CD4-positive, alpha-beta T cell (primary cell): ENCODE results near the gene TLR9. TPM values are rescaled to one million over a fixed set of nuclear protein-coding genes. Genes with fewer than 3 reads are reported as not detected.

ENCODE experiments used
- ATAC-seq: fragments of 200-7000 bp; cut with Tn5 transposase; one replicate; pipeline ENCODE4 v1.10.0; 2022; ENCODE audit warnings: mild to moderate bottlenecking; ENCODE audit not compliant: poor library complexity
- CTCF ChIA-PET: fragments of 350-600 bp; sonication (Branson Sonifier 250); formaldehyde crosslinking; loops from one replicate; lab custom pipeline; 2021; ENCODE audit warnings: antibody characterized with exemption, inconsistent platforms; lab: Charles Lee
- POLR2A ChIA-PET: fragments of 350-600 bp; sonication (Branson Sonifier 250); formaldehyde crosslinking; loops from one replicate; lab custom pipeline; 2021; ENCODE audit warnings: antibody characterized with exemption, inconsistent platforms; lab: Charles Lee
- DNase-seq, 14 experiments: peaks; one replicate each; pipeline ENCODE4 v3.0.0-alpha.2; 2013 to 2020; ENCODE audit warnings: mixed read lengths in 2 of 14
- H3K27ac ChIP-seq, 2 donors: one replicate each; pipeline versions ENCODE4 v1.5.1 to v1.7.0; 2013; ENCODE audit warnings: low read length in 2 of 2, low read depth in 1 of 2, mild to moderate bottlenecking in 1 of 2
- H3K27me3 ChIP-seq, 2 experiments: 1 replicate in 1 of 2; 2 replicates in 1 of 2; pipeline versions ENCODE4 v1.6.1 to v1.7.0; 2013; ENCODE audit warnings: low read length in 2 of 2, control low read depth in 1 of 2, mild to moderate bottlenecking in 1 of 2, moderate library complexity in 1 of 2; ENCODE audit not compliant: insufficient read depth in 2 of 2, control insufficient read depth in 1 of 2
- H3K36me3 ChIP-seq: one replicate; pipeline ENCODE4 v1.6.1; 2013; ENCODE audit warnings: low read length, control low read depth; ENCODE audit not compliant: insufficient read depth
- H3K4me1 ChIP-seq: one replicate; pipeline ENCODE4 v1.6.1; 2013; ENCODE audit warnings: low read length, control low read depth; ENCODE audit not compliant: insufficient read depth
- H3K4me3 ChIP-seq: one replicate; pipeline ENCODE4 v1.5.1; 2013; ENCODE audit warnings: mild to moderate bottlenecking, low read length, moderate library complexity
- H3K9me3 ChIP-seq, 2 experiments: 1 replicate in 1 of 2; 2 replicates in 1 of 2; pipeline versions ENCODE4 v1.6.1 to v1.7.0; 2013; ENCODE audit warnings: low read length in 2 of 2, mild to moderate bottlenecking in 2 of 2, control low read depth in 1 of 2, moderate library complexity in 1 of 2; ENCODE audit not compliant: control insufficient read depth in 1 of 2, insufficient read depth in 1 of 2
- H3K27ac Mint-ChIP-seq: one replicate; pipeline ENCODE4 v1.8.0; 2020; ENCODE audit warnings: mixed read lengths
- H3K27me3 Mint-ChIP-seq: one replicate; pipeline ENCODE4 v1.8.0; 2021; ENCODE audit warnings: mixed read lengths
- H3K36me3 Mint-ChIP-seq: one replicate; pipeline ENCODE4 v1.8.0; 2021; ENCODE audit warnings: low read depth, mixed read lengths
- H3K4me1 Mint-ChIP-seq: one replicate; pipeline ENCODE4 v1.8.0; 2021; ENCODE audit warnings: low read depth, mixed read lengths
- H3K4me3 Mint-ChIP-seq: one replicate; pipeline ENCODE4 v1.8.0; 2020; ENCODE audit warnings: mild to moderate bottlenecking, mixed read lengths
- H3K9me3 Mint-ChIP-seq: one replicate; pipeline ENCODE4 v1.8.0; 2020; ENCODE audit warnings: mixed read lengths
- intact Hi-C, 2 experiments: fragments of 100-400 bp; cut with DNase I in 1 of 2; cut with micrococcal nuclease in 1 of 2; formaldehyde crosslinking; loops; one replicate each; pipeline versions ENCODE4 v1.15.1 to v1.9.0; 2023 to 2025; cut with DNase I, micrococcal nuclease
- total RNA-seq, 174 experiments: library from RNA in 2 of 174; stranded (reverse) in 2 of 174; gene quantifications; one replicate each; pipeline ENCODE4 v1.2.3 and lab custom pipeline; 2021 to 2026
- TF ChIP-seq, protein P1 (sequence below): fragments of 200-600 bp; IDR thresholded peaks from one replicate; pipeline ENCODE4 v1.8.0; 2022; ENCODE audit warnings: antibody characterized with exemption, mild to moderate bottlenecking

TLR9 gene
- total RNA-seq, 2 experiments from 2014 or later, result 0.08 to 0.17 TPM

DNA sequence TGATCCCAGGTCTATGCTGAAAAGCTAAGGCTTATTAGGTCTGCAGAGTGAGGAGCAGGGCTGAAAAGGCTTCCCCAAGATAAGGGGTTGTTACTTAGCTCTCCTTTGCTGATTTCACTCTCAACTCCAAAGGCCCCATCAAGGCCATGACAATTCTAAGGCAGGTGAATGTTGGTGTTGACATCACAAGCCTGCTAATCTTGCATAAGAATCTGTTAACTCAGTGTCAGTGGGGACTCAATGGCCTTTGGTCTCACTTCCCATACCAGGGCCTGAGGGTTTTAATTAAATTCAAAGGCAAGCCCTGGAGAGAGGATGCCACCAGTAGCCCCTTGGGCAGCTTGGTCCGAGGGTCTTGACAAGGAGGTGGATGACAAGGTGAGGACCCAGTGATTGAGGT, 36.9 kb downstream of the TLR9 start:
- ATAC-seq (no peak), DNase-seq (no peak)
- Histone ChIP-seq H3K36me3 (no peaks in the 10 kb centered on the region), H3K9me3 (no peaks in the 10 kb centered on the region), H3K27ac (no peak overlapping the region), H3K4me1 (no peaks in the 10 kb centered on the region), H3K4me3 (no peak overlapping the region), H3K27me3 (no peaks in the 10 kb centered on the region)
- H3K27me3 Mint-ChIP-seq, result no peaks in the 10 kb centered on the region
- H3K27ac Mint-ChIP-seq, result no peak overlapping the region
- no peaks in the 10 kb centered on the region for H3K4me1 Mint-ChIP-seq
- H3K36me3 Mint-ChIP-seq, result no peaks in the 10 kb centered on the region
- ChIA-PET CTCF (no interaction called here), POLR2A (no interaction called here)
- H3K9me3 Mint-ChIP-seq, result no peaks in the 10 kb centered on the region
- TF ChIP-seq, protein P1, sequence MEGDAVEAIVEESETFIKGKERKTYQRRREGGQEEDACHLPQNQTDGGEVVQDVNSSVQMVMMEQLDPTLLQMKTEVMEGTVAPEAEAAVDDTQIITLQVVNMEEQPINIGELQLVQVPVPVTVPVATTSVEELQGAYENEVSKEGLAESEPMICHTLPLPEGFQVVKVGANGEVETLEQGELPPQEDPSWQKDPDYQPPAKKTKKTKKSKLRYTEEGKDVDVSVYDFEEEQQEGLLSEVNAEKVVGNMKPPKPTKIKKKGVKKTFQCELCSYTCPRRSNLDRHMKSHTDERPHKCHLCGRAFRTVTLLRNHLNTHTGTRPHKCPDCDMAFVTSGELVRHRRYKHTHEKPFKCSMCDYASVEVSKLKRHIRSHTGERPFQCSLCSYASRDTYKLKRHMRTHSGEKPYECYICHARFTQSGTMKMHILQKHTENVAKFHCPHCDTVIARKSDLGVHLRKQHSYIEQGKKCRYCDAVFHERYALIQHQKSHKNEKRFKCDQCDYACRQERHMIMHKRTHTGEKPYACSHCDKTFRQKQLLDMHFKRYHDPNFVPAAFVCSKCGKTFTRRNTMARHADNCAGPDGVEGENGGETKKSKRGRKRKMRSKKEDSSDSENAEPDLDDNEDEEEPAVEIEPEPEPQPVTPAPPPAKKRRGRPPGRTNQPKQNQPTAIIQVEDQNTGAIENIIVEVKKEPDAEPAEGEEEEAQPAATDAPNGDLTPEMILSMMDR, result no peak
- H3K4me3 Mint-ChIP-seq, result no peak overlapping the region
- intact Hi-C loops, result no loop called here

DNA sequence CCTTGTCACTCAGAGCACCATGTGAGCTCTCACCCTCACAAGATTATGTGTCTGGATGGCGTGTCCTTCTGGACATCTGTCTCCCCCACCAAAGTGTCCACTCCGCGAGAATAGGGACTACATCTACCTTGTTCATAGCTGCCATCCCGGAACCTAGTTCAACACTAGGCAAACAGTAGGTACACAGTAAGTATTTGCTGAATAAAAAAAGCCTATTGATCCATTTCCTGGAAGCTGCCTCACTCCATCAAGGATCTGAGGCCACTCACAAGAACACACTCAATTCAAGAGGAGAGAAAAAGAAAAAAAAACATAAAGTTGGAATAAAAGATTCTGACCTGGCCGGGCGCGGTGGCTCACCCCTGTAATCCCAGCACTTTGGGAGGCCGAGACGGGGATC, 38.7 kb downstream of the TLR9 start:
- DNase-seq (no peak), ATAC-seq (no peak)
- Mint-ChIP-seq H3K4me1 (no peaks in the 10 kb centered on the region), H3K36me3 (no peaks in the 10 kb centered on the region), H3K27me3 (no peaks in the 10 kb centered on the region), H3K27ac (no peak overlapping the region), H3K4me3 (no peak overlapping the region), H3K9me3 (no peaks in the 10 kb centered on the region)
- POLR2A ChIA-PET, result no interaction called here
- TF ChIP-seq, protein P1, result no peak
- intact Hi-C loops, result no loop called here
- H3K4me3 ChIP-seq, result no peak overlapping the region
- H3K27me3 ChIP-seq, result no peaks in the 10 kb centered on the region
- no peak overlapping the region for H3K27ac ChIP-seq
- H3K4me1 ChIP-seq, result peaks cover 14% of the 10 kb centered on the region
- CTCF ChIA-PET, result interaction anchor here (0.6 kb wide), 1 partner anchor 179 kb away, joined by 3 read pairs; no protein-coding TSS in a partner anchor
- no peaks in the 10 kb centered on the region for H3K9me3 ChIP-seq
- no peaks in the 10 kb centered on the region for H3K36me3 ChIP-seq

DNA sequence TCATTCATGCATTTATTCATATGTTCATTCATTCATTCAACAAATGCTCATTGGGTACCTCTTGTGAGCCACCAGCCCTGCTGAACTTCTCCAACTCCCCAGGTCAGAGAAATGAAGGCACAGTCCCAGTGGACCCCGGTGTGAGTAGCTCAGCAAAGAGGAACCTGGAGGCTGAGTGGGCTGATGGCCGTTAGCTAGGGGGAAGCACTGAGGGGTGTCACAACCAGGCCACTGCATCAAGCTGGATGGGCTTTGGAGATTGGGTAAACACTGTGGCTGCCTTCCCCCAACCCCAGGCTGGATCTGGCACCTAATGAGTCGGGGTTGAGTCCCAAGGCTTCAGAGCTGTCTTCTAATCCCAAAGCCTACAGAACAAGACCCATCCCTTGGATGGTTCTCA, 39.6 kb downstream of the TLR9 start:
- DNase-seq, result no peak
- no peak for ATAC-seq

More for the DNA sequence above, 39.6 kb downstream of the TLR9 start:
- H3K9me3 Mint-ChIP-seq, result no peaks in the 10 kb centered on the region
- H3K4me3 Mint-ChIP-seq, result no peak overlapping the region
- peaks cover 16% of the 10 kb centered on the region for H3K4me1 ChIP-seq
- H3K27ac Mint-ChIP-seq, result no peak overlapping the region
- H3K27ac ChIP-seq, result no peak overlapping the region
- H3K4me3 ChIP-seq, result no peak overlapping the region
- H3K4me1 Mint-ChIP-seq, result no peaks in the 10 kb centered on the region
- ChIA-PET CTCF (interaction anchor here (0.6 kb wide), 1 partner anchor 178 kb away, joined by 3 read pairs; no protein-coding TSS in a partner anchor), POLR2A (no interaction called here)
- no peaks in the 10 kb centered on the region for H3K9me3 ChIP-seq
- intact Hi-C loops, result no loop called here
- H3K27me3 Mint-ChIP-seq, result no peaks in the 10 kb centered on the region
- no peaks in the 10 kb centered on the region for H3K27me3 ChIP-seq
- no peaks in the 10 kb centered on the region for H3K36me3 ChIP-seq
- TF ChIP-seq, protein P1, result no peak
- no peaks in the 10 kb centered on the region for H3K36me3 Mint-ChIP-seq
